Stimulated activated CD4-positive, alpha-beta T cell treated with anti-CD3 and anti-CD28 coated beads, Interleukin-1b, Interleukin-23, amount 100 ng/mL, for 4 hours (primary cell): ENCODE results near the gene CRIM1.

Source experiments
- DNase-seq, 2 donors: peaks; one replicate each; pipeline ENCODE4 v3.0.0-alpha.2; 2020; ENCODE audit warnings: low read depth in 2 of 2

The CRIM1 gene

GRCh38 chr2:36456227-36457175, 100.9 kb downstream of the CRIM1 start:
- DNase-seq, result no peak

- no peak for DNase-seq
These were observed 102.5 kb downstream of the CRIM1 start for GRCh38 chr2:36458106-36458505.

GRCh38 chr2:36459725-36460137, 104.2 kb downstream of the CRIM1 start:
- DNase-seq, result no peak

GRCh38 chr2:36461039-36461681, 105.6 kb downstream of the CRIM1 start:
- DNase-seq, result peak in 1 of 2 donors; percentile 2

- DNase-seq, result no peak
These were observed 106.8 kb downstream of the CRIM1 start for GRCh38 chr2:36462311-36462935.

- DNase-seq, result no peak
These were observed 107.8 kb downstream of the CRIM1 start for GRCh38 chr2:36463365-36463764.

GRCh38 chr2:36464006-36464721, 108.6 kb downstream of the CRIM1 start:
- no peak for DNase-seq

GRCh38 chr2:36466135-36466534, 110.6 kb downstream of the CRIM1 start:
- DNase-seq, result no peak

- DNase-seq, result no peak
These were observed 113.0 kb downstream of the CRIM1 start for GRCh38 chr2:36468463-36469105.

GRCh38 chr2:36469106-36469477, 113.5 kb downstream of the CRIM1 start:
- DNase-seq, result no peak

GRCh38 chr2:36469710-36470109, 114.1 kb downstream of the CRIM1 start:
- DNase-seq, result no peak

- no peak for DNase-seq
These were observed 117.7 kb downstream of the CRIM1 start for GRCh38 chr2:36473230-36473629.

- DNase-seq, result no peak
These were observed 120.8 kb downstream of the CRIM1 start for GRCh38 chr2:36476411-36476810.

- DNase-seq, result no peak
These were observed 121.7 kb downstream of the CRIM1 start for GRCh38 chr2:36477315-36477714.

GRCh38 chr2:36477746-36478145, 122.2 kb downstream of the CRIM1 start:
- no peak for DNase-seq

GRCh38 chr2:36478332-36478738, 122.8 kb downstream of the CRIM1 start:
- no peak for DNase-seq

- DNase-seq, result no peak
These were observed 123.4 kb downstream of the CRIM1 start for GRCh38 chr2:36478999-36479398.

- no peak for DNase-seq
These were observed 123.8 kb downstream of the CRIM1 start for GRCh38 chr2:36479406-36479805.

- no peak for DNase-seq
These were observed 124.5 kb downstream of the CRIM1 start for GRCh38 chr2:36480028-36480427.

- no peak for DNase-seq
These were observed 125.1 kb downstream of the CRIM1 start for GRCh38 chr2:36480636-36481035.

GRCh38 chr2:36481709-36482108, 126.1 kb downstream of the CRIM1 start:
- no peak for DNase-seq
